Lung (tissue), 12 donors: ENCODE data around the gene HPSE2. TPM values are rescaled to one million over a fixed set of nuclear protein-coding genes. Genes with fewer than 3 reads are reported as not detected.

Experiments used
- ATAC-seq: fragments of 200-7000 bp; cut with Tn5 transposase; one replicate; pipeline ENCODE4 v1.9.1; 2020; ENCODE audit warnings: moderate number of reproducible peaks; ENCODE audit not compliant: insufficient read depth, low FRiP score
- DNase-seq, 3 donors: peaks; one replicate each; pipeline ENCODE4 v3.0.0-alpha.2; 2013 to 2017
- H3K27ac ChIP-seq, 2 donors: one replicate each; pipeline ENCODE4 v1.5.1; 2013; ENCODE audit warnings: mild to moderate bottlenecking in 2 of 2, moderate library complexity in 2 of 2, control low read depth in 1 of 2, inconsistent platforms in 1 of 2, low read depth in 1 of 2, low read length in 1 of 2
- H3K27me3 ChIP-seq, 3 donors: one replicate each; pipeline ENCODE4 v1.5.1; 2013; ENCODE audit warnings: low read length in 2 of 3; ENCODE audit not compliant: control insufficient read depth in 3 of 3, insufficient read depth in 3 of 3
- H3K36me3 ChIP-seq, 4 donors: one replicate each; pipeline ENCODE4 v1.5.1; 2013; ENCODE audit warnings: low read length in 4 of 4, mild to moderate bottlenecking in 1 of 4, moderate library complexity in 1 of 4; ENCODE audit not compliant: control insufficient read depth in 4 of 4, insufficient read depth in 4 of 4
- H3K4me1 ChIP-seq, 5 donors: one replicate each; pipeline ENCODE4 v1.5.1; 2013; ENCODE audit warnings: low read length in 5 of 5, mild to moderate bottlenecking in 2 of 5, moderate library complexity in 1 of 5; ENCODE audit not compliant: control insufficient read depth in 5 of 5, insufficient read depth in 5 of 5
- H3K4me3 ChIP-seq: one replicate; pipeline ENCODE4 v1.5.1; 2013; ENCODE audit warnings: mild to moderate bottlenecking, control low read depth, moderate library complexity
- H3K9ac ChIP-seq, 2 donors: one replicate each; pipeline ENCODE4 v1.5.1; 2013; ENCODE audit warnings: low read length in 2 of 2, control low read depth in 1 of 2; ENCODE audit not compliant: insufficient read depth in 1 of 2
- H3K9me3 ChIP-seq, 4 donors: one replicate each; pipeline ENCODE4 v1.5.1; 2013; ENCODE audit warnings: low read length in 3 of 4, mild to moderate bottlenecking in 1 of 4, moderate library complexity in 1 of 4; ENCODE audit not compliant: control insufficient read depth in 4 of 4, insufficient read depth in 3 of 4
- WGBS, 2 donors: extraction: QIAGEN DNeasy Blood & Tissue Kit; methylation state at CpG; one replicate each; pipeline ENCODE4 v1.1.7; 2013; 5-methylcytosine and 5-hydroxymethylcytosine counted together
- polyA plus RNA-seq, 2 donors: library from polyadenylated mRNA; stranded (reverse); fragments of 200-250 nt; gene quantifications; one replicate each; pipeline ENCODE4 v1.2.1, GENCODE V29; 2013
- total RNA-seq, 2 donors: library from RNA; depleted of rRNA in 1 of 2; stranded (reverse); fragments of >200 nt in 1 of 2; gene quantifications; one replicate each; pipeline ENCODE4 v1.2.1, GENCODE V29; 2014 to 2021
- TF ChIP-seq, protein P1 (sequence below): IDR thresholded peaks from 2 replicates; pipeline ENCODE4 v1.5.1; 2012; ENCODE audit warnings: mild to moderate bottlenecking; ENCODE audit errors: control extremely low read depth, extremely low read depth
- donor health status: control.
- donor health status: control.
- donor health status: Bipolar disorder and iron deficiency.
- donor health status: healthy.
- donor health status: DM: yes; HTN: yes; CAD: no.

The HPSE2 gene
- total and polyA plus RNA-seq, 4 donors: 0.32 to 47.3 (median 1.9) TPM

DNA sequence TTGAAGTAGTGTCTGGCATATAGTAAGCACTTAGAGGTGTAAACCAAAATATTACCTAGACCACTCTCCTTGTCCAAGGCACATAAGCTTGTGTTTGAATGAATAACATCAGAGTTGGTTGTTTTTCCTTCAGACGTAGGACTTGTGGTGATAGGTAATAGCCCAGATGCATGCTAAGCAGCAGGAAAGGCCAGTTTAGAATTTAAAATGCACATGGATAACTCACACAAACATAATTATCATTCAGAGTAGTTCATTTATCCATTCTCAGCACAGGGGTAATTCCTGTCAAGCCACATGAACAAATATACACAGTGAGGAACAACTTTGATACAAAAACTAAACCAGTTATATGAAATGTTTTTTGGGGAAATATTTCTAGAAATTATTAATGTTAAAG is 607.9 kb downstream of the HPSE2 start:
- Histone ChIP-seq H3K4me1 (peaks cover 0 to 15% (median 0%) of the 10 kb centered on the region in 5 donors), H3K36me3 (no peaks in the 10 kb centered on the region), H3K27ac (no peak overlapping the region), H3K4me3 (no peak overlapping the region), H3K9ac (no peak overlapping the region), H3K27me3 (no peaks in the 10 kb centered on the region), H3K9me3 (no peaks in the 10 kb centered on the region)
- DNase-seq: no peak
- ATAC-seq: no peak
- WGBS, 2 donors: 81 to 83% methylated on average over 1 of the region's 1 CpG
- TF ChIP-seq, protein P1, sequence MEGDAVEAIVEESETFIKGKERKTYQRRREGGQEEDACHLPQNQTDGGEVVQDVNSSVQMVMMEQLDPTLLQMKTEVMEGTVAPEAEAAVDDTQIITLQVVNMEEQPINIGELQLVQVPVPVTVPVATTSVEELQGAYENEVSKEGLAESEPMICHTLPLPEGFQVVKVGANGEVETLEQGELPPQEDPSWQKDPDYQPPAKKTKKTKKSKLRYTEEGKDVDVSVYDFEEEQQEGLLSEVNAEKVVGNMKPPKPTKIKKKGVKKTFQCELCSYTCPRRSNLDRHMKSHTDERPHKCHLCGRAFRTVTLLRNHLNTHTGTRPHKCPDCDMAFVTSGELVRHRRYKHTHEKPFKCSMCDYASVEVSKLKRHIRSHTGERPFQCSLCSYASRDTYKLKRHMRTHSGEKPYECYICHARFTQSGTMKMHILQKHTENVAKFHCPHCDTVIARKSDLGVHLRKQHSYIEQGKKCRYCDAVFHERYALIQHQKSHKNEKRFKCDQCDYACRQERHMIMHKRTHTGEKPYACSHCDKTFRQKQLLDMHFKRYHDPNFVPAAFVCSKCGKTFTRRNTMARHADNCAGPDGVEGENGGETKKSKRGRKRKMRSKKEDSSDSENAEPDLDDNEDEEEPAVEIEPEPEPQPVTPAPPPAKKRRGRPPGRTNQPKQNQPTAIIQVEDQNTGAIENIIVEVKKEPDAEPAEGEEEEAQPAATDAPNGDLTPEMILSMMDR: no peak

DNA sequence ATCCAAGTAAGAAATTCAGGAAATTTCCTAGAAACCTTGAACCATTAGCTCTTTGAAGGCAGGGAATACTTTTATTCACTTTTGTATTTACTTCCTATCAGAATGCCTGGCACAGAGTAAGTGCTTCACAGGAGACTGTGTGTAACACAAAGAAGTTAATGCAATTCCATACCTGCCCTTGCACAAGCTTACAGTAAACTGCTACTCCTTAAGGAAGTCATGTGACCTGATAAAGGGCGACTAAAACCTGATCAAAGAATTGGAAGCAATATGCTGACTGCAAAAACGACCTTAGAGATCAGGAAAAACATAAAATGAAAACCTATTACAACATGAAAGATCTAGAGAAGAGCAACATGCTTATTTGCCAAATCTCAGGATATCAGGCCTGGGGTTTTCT is 610.7 kb downstream of the HPSE2 start:
- H3K36me3 ChIP-seq: no peaks in the 10 kb centered on the region
- no peak for DNase-seq
- TF ChIP-seq, protein P1: no peak
- no peak for ATAC-seq
- no peak overlapping the region for H3K4me3 ChIP-seq
- H3K27ac ChIP-seq: no peak overlapping the region
- H3K9ac ChIP-seq: no peak overlapping the region
- H3K27me3 ChIP-seq: no peaks in the 10 kb centered on the region
- H3K9me3 ChIP-seq: no peaks in the 10 kb centered on the region
- peaks cover 0 to 15% (median 0%) of the 10 kb centered on the region in 5 donors for H3K4me1 ChIP-seq
- 64 to 66% methylated on average over 2 of the region's 2 CpGs for WGBS, 2 donors

DNA sequence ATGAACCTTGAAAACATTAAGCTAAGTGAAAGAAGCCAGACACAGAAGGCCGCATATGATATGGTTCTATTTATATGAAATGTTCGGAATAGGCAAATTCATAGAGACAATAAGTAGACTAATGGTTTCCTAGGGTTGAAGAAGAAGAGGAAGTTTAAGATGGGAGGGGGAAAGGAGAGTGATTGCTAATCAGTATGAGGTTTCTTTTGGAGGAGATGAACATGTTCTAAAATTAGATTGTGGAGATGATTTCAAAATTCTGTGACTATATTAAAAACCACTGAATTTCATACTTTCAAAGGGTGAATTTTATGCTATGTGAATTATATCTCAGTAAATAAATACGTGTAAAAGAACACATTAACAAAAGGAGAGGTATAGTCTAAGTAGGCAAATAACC is 612.5 kb downstream of the HPSE2 start:
- TF ChIP-seq, protein P1: no peak
- Histone ChIP-seq H3K27ac (no peak overlapping the region), H3K9me3 (no peaks in the 10 kb centered on the region), H3K4me3 (no peak overlapping the region), H3K9ac (no peak overlapping the region), H3K4me1 (peaks cover 0 to 18% (median 5%) of the 10 kb centered on the region in 5 donors), H3K36me3 (no peaks in the 10 kb centered on the region), H3K27me3 (no peaks in the 10 kb centered on the region)
- DNase-seq (no peak), ATAC-seq (no peak)
- WGBS, 2 donors: 48 to 57% methylated on average over 3 of the region's 3 CpGs

DNA sequence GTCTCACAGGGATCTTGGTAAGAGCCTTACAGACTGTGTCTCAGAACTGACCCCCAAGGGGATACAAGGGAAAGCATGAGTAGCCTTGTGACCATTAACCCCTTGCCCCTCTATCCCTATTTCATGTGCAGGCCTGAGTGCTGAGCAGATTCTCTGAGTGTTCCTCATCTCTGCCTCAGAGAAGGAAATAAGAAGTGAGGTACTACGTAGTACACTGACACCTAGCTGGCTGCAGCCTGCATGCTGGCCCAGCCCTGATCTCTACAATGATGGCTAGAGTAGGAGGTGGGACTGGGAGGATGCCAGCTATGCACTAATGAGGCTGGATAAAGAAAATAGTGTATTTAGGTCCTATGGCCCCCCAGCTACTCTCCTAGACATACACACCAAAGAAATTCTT is 614.0 kb downstream of the HPSE2 start:
- Histone ChIP-seq H3K27me3 (no peaks in the 10 kb centered on the region), H3K36me3 (no peaks in the 10 kb centered on the region), H3K27ac (no peak overlapping the region), H3K4me1 (peaks cover 0 to 24% (median 5%) of the 10 kb centered on the region in 5 donors), H3K9ac (no peak overlapping the region), H3K9me3 (no peaks in the 10 kb centered on the region), H3K4me3 (no peak overlapping the region)
- ATAC-seq (no peak), DNase-seq (no peak)
- TF ChIP-seq, protein P1: no peak
- WGBS, 2 donors: 60 to 76% methylated on average over 1 of the region's 1 CpG
